ENCODE data around the gene TCTA.

Gene TCTA

DNA sequence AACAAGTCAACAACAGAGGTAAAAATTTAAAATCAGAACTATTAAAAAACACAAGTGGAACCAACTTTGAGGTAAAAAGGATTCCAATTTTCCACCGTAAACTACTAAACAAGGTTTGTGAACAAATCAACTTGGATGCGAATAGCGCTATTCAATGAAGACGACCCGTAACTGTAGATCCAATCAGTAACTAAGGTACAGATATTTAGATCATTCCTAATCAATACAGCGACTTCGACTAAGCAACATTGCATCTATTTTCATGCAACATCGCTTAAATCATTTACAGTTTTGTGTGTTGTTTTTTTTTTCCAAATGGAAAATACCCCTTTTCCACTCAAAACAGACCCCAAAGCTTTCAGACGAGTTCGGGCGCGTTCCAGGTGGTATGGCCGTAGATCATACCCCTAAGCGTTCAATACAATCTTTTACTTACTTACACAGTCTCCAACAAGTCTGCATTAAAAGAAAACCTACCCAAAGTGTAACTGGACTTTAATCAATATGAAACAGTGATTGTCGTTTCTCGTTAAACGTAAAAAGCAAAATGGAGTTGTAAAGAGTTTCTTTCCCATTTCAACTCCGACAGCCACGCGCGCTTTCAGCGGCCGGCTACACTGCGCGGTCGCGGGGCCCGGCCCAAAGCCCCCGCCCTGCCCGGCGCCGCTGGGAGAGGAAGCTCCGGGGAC, 1.2 kb upstream of the TCTA start:
- DNase-seq (ENCODE audit: low read depth in 2 of 2) = no peak

DNA sequence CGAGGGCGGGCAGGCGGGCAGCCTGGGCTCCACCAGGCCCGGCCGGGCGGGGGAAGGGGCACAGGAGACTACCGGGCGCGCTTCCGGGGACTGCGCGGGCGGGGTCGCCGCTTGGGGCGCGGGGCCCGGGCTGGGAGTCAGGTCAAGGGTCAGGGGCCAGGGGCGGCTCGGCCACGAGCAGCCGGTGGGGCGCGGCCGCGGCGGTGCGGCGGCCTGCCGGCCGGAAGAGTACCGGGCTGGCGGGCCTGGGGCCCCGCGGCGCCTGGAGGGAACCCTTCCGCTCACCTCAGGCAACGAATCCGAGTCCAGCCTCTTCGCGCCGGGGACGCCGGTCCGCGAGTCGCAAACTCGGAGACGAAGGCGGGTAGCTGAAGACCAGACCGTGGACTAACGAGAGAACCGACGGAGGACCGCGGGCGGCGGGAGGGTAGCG, 672 bp upstream of the TCTA start:
- peak in 1 of 2 donors; percentile 25 for DNase-seq (ENCODE audit: low read depth in 2 of 2)

DNA sequence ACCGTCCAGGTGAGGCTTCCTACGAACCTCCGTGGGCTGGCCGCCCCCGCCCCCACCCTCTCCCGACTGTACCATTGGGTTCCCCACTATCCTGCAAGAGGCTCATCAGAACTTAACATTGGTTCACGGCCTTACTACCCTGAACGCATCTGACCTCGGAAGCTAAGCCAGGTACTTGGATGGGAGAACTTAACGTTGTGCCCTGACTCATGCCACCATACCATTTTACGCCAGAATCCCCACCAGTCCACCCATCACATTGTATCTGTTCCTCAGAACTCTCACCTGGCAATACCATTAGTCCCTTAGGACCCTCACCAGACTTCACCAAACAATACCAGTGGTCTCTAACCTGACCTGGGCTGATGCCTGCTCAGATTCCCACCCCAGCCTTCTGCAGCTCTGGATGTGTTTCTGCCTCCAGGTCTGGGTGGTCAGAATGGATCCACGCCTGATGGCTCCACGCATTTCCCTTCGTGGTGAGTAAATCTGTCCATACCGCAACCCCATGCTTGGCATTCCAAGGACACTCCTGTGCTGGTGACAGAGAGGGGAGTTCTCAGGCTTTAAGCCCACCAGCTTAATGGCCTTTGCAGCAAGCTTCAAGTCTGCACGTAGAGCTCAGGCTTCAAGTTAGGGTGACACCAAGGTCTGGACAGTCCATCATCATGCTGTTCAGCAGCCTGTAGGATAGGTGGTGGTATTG, 562 bp downstream of the TCTA start:
- DNase-seq (ENCODE audit: low read depth in 2 of 2) = no peak

DNA sequence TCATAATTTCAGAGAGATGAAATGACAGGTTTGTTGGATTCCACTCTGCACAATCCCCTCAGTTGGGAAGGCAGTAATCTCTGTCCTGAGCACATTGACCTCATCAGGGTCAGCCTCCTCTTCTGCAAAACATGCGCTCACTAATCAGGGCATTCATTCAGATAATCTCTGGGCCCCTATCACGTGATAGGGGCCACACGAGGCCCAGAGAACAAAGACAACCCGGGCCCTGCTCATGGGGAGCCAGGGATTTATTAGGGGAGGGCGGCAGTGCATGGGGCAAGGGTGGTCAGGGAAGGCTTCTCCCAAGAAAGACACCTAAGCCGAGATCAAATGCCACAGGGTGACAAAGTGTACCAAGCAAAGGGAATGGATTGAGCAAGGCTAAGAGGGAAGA, 1.1 kb downstream of the TCTA start:
- no peak for DNase-seq (ENCODE audit: low read depth in 2 of 2)

DNA sequence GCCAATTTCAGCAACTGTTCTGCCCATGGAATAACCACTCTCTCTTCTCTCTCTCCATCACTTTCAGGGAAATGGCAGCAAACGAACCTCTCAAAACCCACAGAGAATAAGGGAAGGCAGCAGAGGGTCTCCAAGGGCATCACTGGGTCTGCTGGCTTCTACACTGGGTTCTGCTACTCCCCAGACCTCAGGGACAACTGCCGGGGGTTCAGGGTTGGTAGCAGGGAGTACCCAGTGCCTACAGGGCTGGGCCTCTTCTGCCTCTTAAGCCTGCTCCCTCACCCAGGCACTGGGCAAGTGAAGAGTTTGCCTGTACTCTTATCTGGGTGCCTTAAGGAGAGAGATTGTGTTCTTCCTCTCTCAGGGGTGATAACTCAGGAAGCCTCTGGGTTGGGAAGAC, 2.5 kb downstream of the TCTA start:
- DNase-seq (ENCODE audit: low read depth in 2 of 2) = no peak

DNA sequence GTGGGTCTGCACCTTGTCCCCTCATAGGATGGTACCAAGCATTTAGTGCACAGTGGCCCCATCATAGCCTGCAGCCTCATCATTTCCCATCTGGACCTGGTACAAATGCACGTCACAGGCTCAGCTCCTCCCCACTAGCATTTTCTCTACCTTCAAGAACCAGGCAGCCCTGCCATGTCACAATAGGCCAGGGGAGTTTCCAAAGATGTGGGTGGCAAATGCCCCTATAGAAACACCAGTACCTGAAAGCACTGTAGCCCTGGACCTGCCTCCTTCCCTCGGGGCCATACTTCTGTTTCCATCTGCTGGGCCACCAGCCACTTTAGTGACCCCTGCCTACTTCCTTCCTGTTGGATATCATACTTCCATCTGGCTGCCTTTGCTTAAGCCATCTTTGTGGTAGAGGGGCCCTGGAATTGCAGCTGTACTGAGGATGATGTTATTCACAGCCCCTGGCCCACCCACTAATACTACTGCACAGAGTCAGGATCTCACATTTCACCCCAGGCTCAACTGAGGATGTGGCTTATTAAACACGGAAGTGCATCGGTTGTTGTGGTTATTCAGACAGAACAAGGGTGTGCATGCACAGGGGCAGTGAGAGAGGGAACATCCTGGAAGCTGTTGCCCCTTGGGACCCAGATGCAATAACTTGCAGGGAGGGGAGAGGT, 3.8 kb downstream of the TCTA start:
- peak in 1 of 2 donors; percentile 21 for DNase-seq (ENCODE audit: low read depth in 2 of 2)

DNA sequence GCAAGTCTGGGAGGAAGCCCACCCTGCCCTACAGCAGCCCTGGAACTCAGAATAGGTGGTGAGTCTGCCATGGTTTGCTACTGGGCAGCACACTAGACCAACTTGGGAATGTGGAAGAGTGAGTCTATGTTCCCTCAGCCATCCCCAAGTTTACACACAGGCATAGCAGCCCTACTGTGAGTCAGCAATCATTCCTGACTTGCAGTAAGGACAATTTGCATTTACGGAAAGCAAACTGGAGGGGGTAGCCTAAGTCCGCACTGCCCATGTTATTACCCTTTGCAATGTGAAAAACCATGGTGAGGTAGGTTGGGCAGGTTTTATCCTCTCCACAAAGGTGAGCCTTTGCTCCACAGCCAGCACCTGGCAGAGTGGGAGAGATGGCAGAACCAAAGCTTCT, 4.6 kb downstream of the TCTA start:
- DNase-seq (ENCODE audit: low read depth in 2 of 2) = no peak

DNA sequence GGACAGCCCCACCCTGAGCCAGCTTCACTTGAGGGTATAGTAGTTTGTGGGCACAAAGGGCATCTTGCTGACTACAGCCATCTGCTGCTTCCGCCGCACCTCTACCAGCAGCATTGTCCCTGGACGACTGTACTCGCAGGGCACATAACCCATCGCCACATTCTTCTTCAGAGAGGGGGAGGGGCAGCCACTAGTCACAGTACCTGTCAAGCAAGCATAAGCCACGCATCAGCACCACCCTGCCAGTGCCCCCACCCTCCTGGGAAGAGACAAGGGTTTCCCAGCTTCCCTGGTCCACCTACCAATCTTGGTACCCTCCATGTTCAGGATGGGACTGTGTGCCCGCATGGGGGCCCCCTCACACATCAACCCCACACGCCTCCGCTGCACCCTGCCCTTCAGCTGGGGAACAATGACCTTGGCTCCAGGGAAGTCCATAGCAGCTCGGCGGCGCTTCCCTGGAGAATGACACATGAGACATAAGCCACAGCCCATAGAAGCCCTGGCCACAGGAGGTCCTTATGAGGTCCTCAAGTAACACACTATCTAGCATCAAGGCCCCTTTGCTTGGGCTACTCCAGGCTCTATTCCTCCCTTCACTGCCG, 5.4 kb downstream of the TCTA start:
- no peak for DNase-seq (ENCODE audit: low read depth in 2 of 2)

DNA sequence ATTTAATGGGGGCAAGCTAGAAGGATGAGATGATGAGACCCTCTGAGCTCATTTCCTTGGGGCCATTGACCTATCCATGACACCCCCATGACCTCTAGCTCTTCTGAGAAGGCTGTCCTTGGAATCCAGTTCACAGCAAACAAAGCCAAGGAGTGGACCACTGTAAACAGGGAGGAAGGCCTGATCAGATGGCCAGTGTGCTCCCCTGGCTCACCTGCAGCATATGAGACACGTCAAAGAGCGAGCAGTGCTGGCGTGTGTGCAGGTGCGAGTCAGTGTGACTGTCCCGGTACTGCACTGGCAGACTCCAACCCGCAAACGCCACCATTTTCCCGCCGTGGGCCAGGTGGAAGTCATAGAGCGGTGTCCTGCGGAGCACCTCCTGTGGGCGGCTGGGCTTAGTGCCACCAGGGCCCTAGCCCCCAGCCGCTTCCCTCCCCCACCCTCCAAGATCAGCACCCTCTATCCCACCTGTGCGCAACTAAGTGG, 9.7 kb downstream of the TCTA start:
- DNase-seq (ENCODE audit: low read depth in 2 of 2) = no peak

DNA sequence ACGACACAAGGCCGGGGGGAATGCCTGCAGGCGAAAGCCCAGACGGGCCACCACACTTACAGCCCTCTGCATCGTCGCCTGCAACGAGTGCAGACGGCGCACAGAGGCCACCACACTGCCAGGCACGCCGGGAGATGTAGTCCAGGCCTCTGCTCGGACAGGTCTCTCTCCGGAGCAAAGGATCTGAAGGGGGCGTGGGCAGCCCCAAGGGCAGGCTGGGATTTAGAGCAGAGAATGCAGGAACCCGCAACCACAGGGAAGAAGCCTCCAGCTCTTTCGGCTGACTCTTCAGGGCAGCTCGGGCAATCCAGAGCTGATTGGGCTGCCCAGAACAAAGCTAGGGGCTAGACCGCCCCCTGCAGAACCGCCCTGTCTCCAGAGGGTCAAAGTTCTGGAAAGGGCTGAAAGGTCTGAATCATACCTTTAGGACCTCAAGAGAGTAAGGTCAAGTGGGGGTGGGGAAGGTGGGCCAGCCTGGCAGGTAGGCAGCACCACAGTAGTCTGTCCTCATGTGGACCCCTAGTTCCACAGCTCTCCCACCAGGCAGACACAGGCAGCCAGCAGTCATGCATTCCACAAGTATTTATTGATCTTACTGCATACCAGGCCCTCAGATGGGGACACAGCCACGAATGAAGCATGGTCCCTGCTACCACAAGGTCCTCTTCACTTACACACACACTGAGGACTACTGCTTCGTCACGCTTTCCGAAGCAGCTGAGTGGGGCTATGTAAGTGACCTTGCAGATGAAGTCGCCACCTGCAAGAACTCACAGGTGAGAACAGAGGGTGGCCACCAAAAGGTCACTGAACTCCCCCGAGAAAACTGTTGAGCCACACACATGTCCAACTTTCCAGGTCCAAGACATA, 10.4 kb downstream of the TCTA start, which contains the start of gene AMT:
Gene AMT, minus strand, starts transcription at position 95 of the 870 bp plus-strand sequence. Its CDS starts 23 bp downstream, at position 72.
- no peak for DNase-seq (ENCODE audit: low read depth in 2 of 2)

DNA sequence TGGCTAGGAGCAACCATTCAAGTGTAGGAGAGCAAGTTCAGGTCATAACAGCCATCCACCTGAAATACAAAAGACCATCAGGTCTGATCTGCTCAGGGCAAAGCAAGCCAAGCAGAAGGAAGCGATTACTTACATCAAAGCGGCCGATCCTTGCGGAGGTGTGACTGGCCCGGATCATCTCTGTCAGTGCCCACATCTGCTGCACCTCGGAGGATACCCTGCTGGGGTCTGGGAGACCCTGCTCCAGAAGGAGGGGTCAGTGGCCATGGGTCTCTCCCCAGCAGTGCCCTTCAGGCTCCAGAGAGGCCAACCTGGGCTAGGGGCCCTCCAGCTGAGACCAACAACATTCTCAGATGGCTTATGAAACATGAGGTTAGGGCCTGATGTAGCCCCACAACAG, 12.6 kb downstream of the TCTA start:
- DNase-seq (ENCODE audit: low read depth in 2 of 2) = no peak

DNA sequence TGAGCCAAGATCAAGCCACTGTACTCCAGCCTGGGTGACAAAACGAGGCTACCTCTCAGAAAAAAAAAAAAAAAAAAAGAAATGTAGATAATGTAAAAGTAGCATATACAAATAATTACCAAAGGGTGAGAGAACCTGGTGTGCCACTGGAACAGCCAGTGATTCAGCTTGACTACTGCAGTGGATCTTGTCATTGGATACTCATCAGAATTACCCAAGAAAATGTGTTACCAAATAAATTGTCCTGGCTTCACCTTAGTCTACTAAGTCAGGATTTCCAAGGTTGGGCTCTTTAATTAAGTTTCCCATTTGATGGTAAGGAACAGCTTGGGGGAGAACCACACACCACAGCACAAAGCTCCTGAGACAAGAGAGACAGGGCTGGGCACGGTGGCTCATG, 15.4 kb downstream of the TCTA start:
- no peak for DNase-seq (ENCODE audit: low read depth in 2 of 2)

DNA sequence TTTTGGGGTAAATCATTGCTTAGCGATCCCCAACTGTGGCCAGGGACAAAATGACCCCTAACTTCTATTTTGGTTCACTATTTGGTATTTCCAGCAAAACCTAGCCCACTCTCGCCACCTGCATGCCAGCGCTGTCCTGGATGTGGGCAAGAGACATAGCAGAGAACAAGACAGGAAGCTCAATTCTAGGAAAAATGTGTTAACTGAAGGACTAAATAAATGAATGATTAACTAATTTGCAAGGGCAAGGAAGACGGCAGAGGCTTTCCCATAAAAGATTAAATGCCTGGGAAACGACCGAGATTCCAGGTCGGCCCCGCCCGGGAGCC, 16.5 kb downstream of the TCTA start:
- DNase-seq (ENCODE audit: low read depth in 2 of 2) = no peak

DNA sequence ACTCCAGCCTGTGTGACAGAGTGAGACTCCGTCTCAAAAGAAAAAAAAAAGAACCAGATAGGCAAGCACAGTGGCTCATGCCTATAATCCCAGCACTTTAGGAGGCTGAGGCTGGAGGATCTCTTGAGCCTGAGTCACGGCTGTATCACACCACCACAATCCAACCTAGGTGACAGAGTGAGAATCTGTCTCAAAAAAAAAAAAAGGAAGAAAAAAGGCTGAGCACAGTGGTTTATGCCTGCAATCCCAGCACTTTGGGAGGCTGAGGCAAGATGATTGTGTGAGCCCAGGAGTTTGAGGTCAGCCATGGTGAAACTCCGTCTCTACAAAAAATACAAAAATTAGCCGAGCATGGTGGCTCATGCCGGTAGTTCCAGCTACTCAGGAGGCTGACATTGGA, 22.5 kb downstream of the TCTA start:
- DNase-seq (ENCODE audit: low read depth in 2 of 2) = no peak

DNA sequence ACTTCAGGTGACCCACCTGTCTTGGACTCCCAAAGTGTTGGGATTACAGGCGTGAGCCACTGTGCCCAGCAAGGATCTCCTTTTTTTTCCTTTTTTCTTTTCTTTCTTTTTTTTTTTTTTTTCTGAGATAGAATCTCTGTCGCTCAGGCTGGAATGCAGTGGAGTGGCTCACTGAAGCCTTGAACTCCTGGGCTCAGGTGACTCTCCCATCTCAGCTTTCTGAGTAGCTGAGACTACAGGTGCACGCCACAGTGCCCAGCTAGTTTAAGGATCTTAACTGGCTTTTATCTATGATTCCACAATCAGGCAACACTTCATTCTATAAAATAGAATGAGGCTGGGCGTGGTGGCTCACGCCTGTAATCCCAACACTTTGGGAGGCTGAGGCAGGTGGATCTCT, 33.2 kb downstream of the TCTA start:
- DNase-seq (ENCODE audit: low read depth in 2 of 2) = no peak

DNA sequence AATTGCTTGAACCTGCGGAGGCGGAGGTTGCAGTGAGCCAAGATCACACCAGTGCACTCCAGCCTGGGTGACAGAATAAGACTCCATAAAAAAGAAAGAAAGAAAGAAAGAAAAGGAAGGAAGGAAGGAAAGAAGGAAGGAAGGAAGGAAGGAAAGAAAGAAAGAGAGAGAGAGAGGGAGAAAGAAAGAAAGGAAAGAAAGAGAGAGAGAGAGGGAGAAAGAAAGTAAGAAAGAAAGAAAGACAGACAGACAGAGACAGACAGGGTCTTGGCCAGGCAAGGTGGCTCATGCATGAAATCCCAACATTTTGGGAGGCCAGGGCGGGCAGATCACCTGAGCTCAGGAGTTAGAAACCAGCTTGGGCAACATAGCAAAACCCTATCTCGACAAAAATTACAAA, 41.4 kb downstream of the TCTA start:
- no peak for DNase-seq (ENCODE audit: low read depth in 2 of 2)

DNA sequence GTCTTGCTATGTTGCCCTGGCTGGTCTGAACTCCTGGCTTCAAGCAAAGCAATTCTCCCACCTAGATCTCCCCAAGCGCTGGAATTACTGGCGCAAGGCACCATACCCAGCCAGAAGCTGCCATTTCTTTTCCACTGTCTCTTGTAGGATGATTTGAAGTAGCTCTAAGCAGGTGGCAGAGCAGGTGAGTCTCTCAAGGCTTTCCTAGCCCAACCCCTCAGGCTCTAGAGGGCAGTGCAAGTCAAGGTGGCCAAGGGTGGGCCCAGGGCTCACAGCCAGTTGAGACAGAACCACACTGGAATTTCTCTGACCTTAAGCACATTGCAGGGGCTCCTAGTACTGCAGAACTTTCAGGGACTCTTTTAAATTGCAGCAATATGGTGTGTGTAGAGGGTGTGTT, 42.2 kb downstream of the TCTA start:
- no peak for DNase-seq (ENCODE audit: low read depth in 2 of 2)

DNA sequence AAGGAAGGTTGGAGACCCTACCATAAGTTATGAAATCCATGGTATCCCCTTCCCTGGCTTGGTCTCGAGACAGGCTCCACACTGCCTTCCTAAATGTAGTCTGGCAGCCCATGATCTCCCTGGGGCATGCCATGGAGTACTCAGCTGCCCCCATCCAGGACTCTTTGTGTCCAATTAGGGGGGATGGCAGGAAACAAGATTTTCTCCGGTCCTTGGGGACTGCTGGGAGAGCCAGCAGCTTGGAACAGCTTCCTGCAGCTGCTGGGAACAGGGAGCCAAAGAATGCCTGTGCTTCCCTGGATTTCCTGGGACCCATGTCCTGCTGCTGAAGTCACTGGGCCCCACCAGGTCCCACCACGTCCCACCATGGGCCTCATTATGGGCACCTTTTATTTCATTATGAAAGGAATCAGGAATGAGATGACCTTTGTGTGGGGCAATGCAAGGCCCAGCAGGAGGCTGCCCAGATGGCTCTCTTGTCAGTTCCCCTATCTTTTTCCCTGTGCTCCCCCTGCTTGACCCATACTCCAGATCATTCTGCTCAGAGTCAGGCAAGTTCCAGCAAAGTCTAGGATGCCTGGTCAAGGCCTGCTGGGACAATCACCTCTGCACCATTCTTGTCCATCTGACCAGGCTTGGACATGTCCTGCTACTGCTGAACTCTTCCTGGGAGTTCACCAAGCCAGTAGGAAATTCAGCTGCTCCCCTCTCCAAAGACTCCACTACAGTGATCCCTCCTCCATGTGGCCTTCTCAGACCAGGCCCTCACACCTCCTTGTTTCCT, 42.9 kb downstream of the TCTA start:
- DNase-seq (ENCODE audit: low read depth in 2 of 2) = no peak

DNA sequence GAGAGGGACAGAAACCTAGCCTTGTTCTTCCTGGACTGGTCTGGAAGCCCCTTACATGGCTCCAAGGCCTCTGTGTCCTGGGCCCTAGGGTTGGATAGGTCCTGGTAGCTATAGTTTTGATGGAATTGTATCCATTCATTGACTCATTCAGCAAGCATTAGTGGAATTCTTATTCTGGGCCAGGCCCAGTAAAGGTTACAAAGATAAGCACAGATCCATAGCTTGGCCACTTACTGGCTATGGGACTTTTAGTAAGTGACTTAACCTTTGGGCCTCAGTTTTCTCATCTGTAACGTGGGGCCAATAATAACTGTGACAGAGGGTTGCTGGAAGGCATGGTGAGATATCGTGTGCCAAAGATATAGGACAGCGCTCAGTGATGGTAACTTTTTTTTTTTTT, 44.2 kb downstream of the TCTA start:
- DNase-seq (ENCODE audit: low read depth in 2 of 2) = no peak

DNA sequence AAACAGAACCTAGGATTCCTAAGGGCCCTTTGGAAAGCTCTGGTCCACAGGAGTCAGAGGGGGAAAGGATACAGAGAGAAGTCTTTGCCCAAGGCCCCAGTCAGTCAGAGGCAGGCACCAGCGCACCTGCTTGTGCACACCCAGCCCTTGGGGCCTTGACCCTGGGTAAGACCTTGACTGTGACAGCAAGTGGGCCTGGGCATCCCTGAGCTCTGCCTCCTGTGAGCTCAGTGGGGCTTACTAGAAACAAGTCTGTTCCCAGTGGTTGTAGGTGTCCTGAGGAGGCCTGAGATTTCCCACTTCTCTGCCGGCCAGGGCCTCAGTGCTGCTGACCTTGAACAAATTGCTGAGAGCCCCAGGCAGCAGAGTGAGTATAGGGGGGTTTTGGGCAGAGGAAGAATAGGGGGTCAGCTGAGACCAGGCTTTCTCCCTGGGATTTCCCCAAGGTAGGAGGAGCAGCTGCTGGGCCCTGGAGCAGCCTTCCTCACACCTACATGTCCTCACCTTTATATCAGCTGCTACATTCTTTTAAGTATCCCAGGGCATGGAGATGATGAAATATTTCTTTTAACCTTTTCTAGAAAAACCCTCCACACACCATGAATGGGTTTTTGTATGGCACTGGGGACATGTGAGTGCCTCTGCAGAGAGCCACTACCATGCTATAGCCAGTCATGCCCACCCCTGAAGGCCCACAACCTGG, 48.1 kb downstream of the TCTA start:
- DNase-seq (ENCODE audit: low read depth in 2 of 2) = no peak

Data from activated CD4-positive, alpha-beta T cell treated with anti-CD3 and anti-CD28 coated beads for 24 hours (primary cell).